IPS-NIHi7 (cell line): ENCODE data around the gene FBXL20.
A peak's percentile ranks its signal among the peaks of the same experiment; 100 is the strongest.
"Not testable (repeated sequence)": the region's sequence is repeated elsewhere in the genome, so short reads cannot be mapped to it uniquely, and the experiment has no call there.

Source experiments
- DNase-seq: peaks from one replicate; pipeline ENCODE4 v3.0.0; 2012; ENCODE audit warnings: mixed read lengths; ENCODE audit errors: extremely low spot score

The FBXL20 gene

GRCh38 chr17:39328815-39329214, 72.6 kb downstream of the FBXL20 start:
- no peak for DNase-seq

- DNase-seq, result no peak
Observed at GRCh38 chr17:39327109-39327508, 74.3 kb downstream of the FBXL20 start.

- DNase-seq, result no peak
Observed at GRCh38 chr17:39325528-39326240, 75.7 kb downstream of the FBXL20 start.

- DNase-seq, result no peak
Observed at GRCh38 chr17:39318636-39319035, 82.8 kb downstream of the FBXL20 start.

- DNase-seq, result no peak
Observed at GRCh38 chr17:39306509-39307212, 94.8 kb downstream of the FBXL20 start.

GRCh38 chr17:39305978-39306377, 95.4 kb downstream of the FBXL20 start:
- DNase-seq, result no peak

- no peak for DNase-seq
Observed at GRCh38 chr17:39304188-39304587, 97.2 kb downstream of the FBXL20 start.

- DNase-seq, result no peak
Observed at GRCh38 chr17:39294060-39294459, 107.4 kb downstream of the FBXL20 start.

- not testable (repeated sequence) for DNase-seq
Observed at GRCh38 chr17:39292546-39292945, 108.9 kb downstream of the FBXL20 start.

- DNase-seq, result not testable (repeated sequence)
Observed at GRCh38 chr17:39286513-39286912, 114.9 kb downstream of the FBXL20 start.

GRCh38 chr17:39284685-39285084, 116.7 kb downstream of the FBXL20 start:
- DNase-seq, result no peak

- DNase-seq, result no peak
Observed at GRCh38 chr17:39283896-39284295, 117.5 kb downstream of the FBXL20 start.

- no peak for DNase-seq
Observed at GRCh38 chr17:39283098-39283497, 118.3 kb downstream of the FBXL20 start.

- no peak for DNase-seq
Observed at GRCh38 chr17:39281806-39282205, 119.6 kb downstream of the FBXL20 start.

- not testable (repeated sequence) for DNase-seq
Observed at GRCh38 chr17:39278246-39278645, 123.2 kb downstream of the FBXL20 start.

- no peak for DNase-seq
Observed at GRCh38 chr17:39277110-39277509, 124.3 kb downstream of the FBXL20 start.

GRCh38 chr17:39276113-39276512, 125.3 kb downstream of the FBXL20 start:
- no peak for DNase-seq

- DNase-seq, result no peak
Observed at GRCh38 chr17:39271546-39271945, 129.9 kb downstream of the FBXL20 start.

GRCh38 chr17:39270923-39271322, 130.5 kb downstream of the FBXL20 start:
- no peak for DNase-seq

- DNase-seq, result no peak
Observed at GRCh38 chr17:39264119-39264518, 137.3 kb downstream of the FBXL20 start.

GRCh38 chr17:39261286-39261685, 140.1 kb downstream of the FBXL20 start:
- DNase-seq, result peak; percentile 71

GRCh38 chr17:39252788-39253460, 148.5 kb downstream of the FBXL20 start:
- DNase-seq, result peak; percentile 50

GRCh38 chr17:39251997-39252396, 149.4 kb downstream of the FBXL20 start:
- DNase-seq, result no peak
